COR-L47 (cell line): ENCODE results near the gene PRMT3.
"Not testable (repeated sequence)": the region's sequence is repeated elsewhere in the genome, so short reads cannot be mapped to it uniquely, and the experiment has no call there.

Source experiments
- DNase-seq: peaks from one replicate; lab custom pipeline; 2025; lab: John Stamatoyannopoulos, UW

The PRMT3 gene

DNA sequence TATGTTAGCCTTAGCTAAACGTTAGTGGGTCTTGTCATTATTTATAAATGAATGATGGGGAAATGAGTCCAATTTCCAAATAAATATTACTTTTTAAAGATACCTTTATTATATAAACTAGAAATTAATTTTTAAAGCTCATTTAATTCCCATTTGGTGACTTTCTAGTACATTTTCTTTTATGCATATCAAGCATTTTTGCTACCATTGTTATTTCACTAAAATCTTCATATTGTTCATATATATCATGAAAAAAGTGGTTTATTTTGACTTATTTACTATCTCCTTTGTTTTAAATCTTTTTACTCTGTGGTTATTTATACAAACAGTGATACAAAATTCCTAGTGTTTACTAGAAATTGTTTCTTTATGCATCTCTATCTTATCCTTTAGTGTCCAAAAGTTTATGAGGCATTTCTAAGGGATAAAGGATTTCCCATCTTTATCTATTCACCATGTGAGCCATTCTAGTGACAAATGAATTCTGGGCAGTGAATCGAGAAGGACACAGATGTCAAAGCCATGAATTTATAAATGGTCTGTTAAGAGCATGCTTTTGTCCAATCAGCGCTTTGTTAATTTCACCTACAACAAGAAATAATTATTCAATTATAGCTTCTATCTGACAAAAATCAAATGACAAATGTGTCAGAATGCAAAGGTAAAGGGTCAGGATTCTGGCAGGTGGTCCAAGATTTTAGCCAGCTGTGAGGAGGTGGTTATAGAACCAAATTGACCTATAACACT is 70.6 kb downstream of the PRMT3 start:
- DNase-seq, result no peak

DNA sequence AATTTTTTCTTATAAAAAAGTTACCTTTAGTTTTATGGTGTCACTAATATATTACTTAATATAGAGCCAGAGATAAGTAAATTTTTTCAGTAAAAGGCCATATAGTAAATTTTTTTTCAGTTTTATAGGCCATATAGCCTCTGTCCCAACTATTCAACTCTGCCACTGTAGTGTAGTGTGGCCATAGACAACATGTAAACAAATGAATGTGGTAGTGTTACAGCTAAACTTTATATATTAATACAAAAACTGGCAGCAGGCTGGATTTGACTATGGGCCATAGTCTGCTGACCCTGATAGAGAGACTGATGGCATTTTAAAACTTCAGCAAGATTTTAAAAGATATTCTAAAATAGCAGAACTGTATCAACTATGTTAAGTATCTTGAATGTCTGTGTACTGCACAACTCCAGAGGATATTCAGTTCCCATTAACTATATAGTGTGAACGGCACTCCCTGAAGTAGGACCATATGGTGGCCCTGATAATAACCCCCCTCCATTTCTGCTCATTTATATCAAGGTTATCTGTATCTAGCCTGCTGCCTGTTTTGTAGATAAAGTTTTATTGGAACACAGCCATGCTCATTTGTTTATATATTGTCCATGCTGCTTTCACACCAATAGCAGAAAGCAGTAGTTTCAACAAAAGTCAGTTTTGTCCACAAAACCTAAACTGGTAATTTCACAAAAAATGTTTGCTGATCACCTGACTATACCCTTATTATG is 71.6 kb downstream of the PRMT3 start:
- no peak for DNase-seq

DNA sequence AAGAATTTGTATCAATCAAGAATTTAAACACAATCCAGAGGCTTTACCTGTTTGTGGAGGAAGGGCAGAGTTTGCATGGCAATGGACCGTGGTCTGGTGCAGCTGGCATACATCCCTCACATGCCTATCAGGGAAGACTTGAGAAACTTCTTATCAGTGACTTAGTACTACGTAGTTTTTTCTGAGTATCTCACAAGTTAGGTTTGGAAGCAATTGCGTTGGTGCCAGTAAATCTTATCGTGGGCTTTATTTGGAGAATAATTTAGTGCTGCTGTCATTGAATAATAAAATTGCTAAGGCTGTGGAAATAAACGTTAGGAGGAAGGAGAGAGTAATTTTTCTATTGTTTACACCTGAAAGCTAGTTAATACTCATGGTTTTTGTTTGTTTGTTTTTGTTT is 72.3 kb downstream of the PRMT3 start:
- no peak for DNase-seq

GRCh38 chr11:20464518-20464917 is 77.0 kb downstream of the PRMT3 start:
- DNase-seq, result no peak

DNA sequence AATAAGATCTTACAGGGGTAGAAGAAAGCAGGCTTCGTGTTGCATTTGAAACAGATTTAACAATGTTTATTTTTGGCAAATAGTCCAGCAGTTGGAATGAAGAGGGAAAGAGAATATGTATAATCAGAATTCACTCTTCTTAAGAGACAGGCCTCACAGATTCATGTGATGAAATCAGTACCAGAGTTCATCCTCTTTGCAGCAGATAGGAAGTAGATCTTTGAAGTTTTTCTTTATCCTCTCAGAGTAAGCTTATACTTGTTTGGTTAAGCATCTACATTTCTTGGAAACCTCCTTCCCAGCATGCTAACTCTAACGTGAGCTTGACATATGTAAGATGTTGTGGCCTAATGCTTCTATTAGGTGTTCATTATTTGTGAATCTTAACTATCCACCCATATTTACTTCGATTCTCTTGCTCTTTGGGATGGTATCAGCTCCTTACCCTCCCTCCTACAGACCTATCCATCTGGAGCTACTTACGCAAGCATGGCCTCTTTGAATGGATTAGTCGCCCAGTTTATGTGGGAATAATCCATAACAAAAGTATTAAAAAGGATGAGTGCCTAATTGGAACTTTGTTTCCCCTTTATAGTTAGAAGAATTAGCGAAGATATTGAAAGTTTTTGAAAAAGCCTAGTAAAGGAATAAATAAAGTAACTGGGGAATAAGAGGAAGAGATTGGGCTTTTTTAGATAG is 80.1 kb downstream of the PRMT3 start:
- no peak for DNase-seq

- no peak for DNase-seq
Measured at GRCh38 chr11:20470348-20470747, 82.8 kb downstream of the PRMT3 start.

- DNase-seq, result not testable (repeated sequence)
Measured at GRCh38 chr11:20471929-20472328, 84.4 kb downstream of the PRMT3 start.

GRCh38 chr11:20474176-20474881 is 86.8 kb downstream of the PRMT3 start:
- no peak for DNase-seq

DNA sequence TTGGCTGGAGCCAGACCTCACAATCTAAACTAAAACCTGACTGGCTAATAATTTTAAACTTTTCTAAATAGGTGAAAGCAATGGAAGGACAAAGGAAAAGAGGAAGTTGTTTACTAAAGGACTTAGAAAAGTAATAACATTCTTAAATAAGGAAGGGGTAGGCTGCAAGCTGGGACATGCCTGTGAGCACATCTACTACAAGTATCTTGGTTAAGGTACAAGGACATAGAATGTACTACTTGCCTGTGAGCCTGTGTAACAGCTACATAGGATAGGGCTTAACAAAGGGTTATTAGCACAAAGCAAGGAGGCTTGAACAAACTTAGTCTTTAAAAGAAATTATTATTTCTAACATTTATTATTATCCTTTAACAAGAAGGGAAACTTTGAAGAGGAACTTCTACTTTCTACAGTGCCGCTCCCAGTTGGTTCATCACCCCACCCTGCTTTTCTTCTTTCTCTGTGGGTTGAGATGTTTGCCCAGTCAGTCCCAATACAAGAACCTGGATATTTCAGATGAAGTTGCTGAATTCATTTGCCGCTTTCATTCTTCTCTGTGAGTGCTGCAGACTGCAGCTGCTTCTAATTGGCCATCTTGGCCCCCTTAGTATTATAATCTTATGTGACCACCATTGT is 87.5 kb downstream of the PRMT3 start:
- DNase-seq, result no peak

GRCh38 chr11:20477418-20478090 is 90.0 kb downstream of the PRMT3 start:
- no peak for DNase-seq

DNA sequence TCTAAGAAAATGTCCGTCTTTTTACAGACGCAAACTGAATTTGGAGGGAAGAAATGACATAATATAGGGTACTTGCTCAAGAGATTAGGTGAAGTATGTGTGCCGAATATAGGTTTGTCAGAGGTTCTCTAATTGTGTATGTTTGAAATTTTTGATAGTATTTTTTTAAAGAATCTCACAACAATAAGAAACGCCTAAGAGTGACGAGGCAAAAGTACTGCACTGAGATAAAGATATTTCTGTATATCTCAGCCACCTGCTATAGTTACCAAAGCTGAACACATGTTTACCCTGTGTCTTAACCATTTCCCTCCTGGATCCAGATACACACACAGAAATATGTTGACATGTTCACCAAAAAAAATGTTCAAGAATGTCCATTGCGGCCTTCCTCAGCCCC is 92.0 kb downstream of the PRMT3 start:
- no peak for DNase-seq

- no peak for DNase-seq
Measured at GRCh38 chr11:20483931-20484330, 96.4 kb downstream of the PRMT3 start.

GRCh38 chr11:20484416-20484815 is 96.9 kb downstream of the PRMT3 start:
- not testable (repeated sequence) for DNase-seq

DNA sequence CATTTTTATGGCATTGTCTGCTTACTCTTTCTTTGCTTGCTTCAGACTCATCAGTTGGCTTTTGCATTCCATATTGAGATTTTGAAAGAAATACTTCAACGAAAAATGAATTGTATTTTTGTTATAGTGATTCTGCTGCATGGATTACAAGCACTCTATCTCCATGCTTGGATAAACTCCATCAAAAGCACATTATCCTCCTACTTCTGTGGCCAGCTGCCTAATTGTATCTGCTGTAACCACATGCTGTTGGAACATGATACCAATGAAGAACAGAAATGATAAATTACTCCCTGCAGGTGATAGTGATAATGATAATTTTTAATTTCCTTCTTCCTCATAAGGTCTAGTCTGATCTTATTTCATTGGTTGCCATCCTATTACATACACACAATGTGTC is 100.8 kb downstream of the PRMT3 start:
- peak; percentile 77 for DNase-seq

GRCh38 chr11:20489948-20490347 is 102.4 kb downstream of the PRMT3 start:
- no peak for DNase-seq

DNA sequence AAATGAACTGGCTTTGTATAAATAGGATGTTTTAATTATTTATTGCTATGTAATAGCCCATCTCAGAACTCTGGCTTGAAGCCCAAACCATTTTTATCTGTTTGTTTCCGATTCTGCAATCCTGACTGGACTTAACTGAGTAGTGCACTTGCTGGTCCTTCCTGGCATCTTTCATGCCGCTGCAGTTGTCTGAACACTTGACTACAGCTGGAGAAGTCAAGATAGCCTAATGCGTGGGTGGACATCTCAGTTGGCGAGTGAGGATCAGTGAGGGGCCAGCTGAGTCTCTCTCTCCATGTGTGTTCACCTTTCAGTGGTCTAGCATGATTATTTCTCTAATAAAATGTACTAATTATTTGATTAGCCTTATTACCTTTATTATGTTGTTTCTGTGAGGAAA is 105.8 kb downstream of the PRMT3 start:
- no peak for DNase-seq

DNA sequence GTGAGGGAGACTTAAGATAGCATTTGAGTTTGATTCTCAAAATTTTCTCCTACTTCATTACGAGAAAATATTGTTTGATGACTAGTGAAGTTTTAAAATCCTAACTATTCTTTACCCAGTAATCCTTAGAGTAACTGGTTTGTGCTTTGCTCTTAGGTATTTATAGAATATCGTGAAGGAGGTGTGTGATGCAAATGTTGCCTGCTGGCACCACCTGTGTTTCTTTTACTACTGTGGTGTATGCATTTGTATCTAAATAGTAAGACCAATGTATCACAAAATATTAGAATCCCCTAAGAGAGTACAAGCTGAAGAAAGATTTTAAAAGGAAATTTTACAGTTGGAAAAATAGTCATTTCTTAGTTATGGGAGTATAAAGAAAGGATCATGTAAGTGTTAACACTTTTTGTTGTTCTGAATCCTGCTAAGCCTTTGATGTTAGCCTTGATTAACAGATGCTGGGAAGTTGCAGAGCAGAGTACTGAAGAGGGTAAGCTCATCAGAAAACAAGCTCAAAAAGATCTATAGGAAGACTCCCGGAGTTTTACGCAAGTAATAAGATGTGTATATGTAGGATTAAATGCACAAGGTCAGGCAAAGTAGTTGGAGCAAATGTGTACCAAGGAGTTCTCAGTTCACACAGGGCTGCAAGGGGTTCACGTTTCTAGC is 109.7 kb downstream of the PRMT3 start:
- no peak for DNase-seq

DNA sequence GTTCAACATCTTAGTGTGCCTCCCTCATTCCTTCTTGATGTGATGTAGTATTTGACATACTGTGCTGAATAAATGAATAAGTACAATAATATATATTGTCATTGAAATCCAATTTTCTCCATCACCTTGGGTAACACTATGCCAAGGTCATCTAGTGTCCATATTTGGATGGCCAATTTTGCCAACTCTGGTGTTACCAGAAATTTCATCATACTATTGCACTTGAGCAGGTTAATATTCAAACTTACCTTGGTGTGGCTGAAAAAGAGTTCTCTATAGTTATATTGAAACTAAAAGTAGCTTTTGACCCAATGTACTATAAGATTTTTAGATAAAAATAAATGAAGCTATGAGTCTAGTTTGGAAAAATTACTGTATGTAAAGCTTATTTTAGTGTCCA is 113.7 kb downstream of the PRMT3 start:
- no peak for DNase-seq

- no peak for DNase-seq
Measured at GRCh38 chr11:20501971-20502370, 114.5 kb downstream of the PRMT3 start.

GRCh38 chr11:20511982-20512381 is 124.5 kb downstream of the PRMT3 start:
- no peak for DNase-seq

- no peak for DNase-seq
Measured at GRCh38 chr11:20512869-20513268, 125.4 kb downstream of the PRMT3 start.
